ENCODE results near the gene MAPKAP1.

MAPKAP1 gene

GRCh38 chr9:125529589-125530515, 177.2 kb downstream of the MAPKAP1 start:
- DNase-seq: no peak

GRCh38 chr9:125529107-125529506, 177.9 kb downstream of the MAPKAP1 start:
- DNase-seq: no peak

GRCh38 chr9:125527471-125528002, 179.5 kb downstream of the MAPKAP1 start:
- no peak for DNase-seq

- no peak for DNase-seq
These were observed 180.9 kb downstream of the MAPKAP1 start for GRCh38 chr9:125525921-125526631.

GRCh38 chr9:125524583-125525355, 182.2 kb downstream of the MAPKAP1 start:
- no peak for DNase-seq

GRCh38 chr9:125523681-125524080, 183.3 kb downstream of the MAPKAP1 start:
- no peak for DNase-seq

- no peak for DNase-seq
These were observed 184.7 kb downstream of the MAPKAP1 start for GRCh38 chr9:125522328-125522725.

- no peak for DNase-seq
These were observed 185.3 kb downstream of the MAPKAP1 start for GRCh38 chr9:125521462-125522327.

GRCh38 chr9:125519734-125520133, 187.3 kb downstream of the MAPKAP1 start:
- DNase-seq: no peak

GRCh38 chr9:125517577-125517976, 189.4 kb downstream of the MAPKAP1 start:
- DNase-seq: no peak

GRCh38 chr9:125515983-125516940, 190.7 kb downstream of the MAPKAP1 start:
- DNase-seq: no peak

- DNase-seq: no peak
These were observed 191.7 kb downstream of the MAPKAP1 start for GRCh38 chr9:125515281-125515680.

GRCh38 chr9:125514468-125514867, 192.5 kb downstream of the MAPKAP1 start:
- DNase-seq: no peak

GRCh38 chr9:125513668-125514413, 193.2 kb downstream of the MAPKAP1 start:
- no peak for DNase-seq

GRCh38 chr9:125513303-125513667, 193.7 kb downstream of the MAPKAP1 start:
- no peak for DNase-seq

GRCh38 chr9:125511789-125512660, 195.0 kb downstream of the MAPKAP1 start:
- no peak for DNase-seq

- DNase-seq: no peak
These were observed 196.0 kb downstream of the MAPKAP1 start for GRCh38 chr9:125510980-125511379.

- no peak for DNase-seq
These were observed 197.5 kb downstream of the MAPKAP1 start for GRCh38 chr9:125509476-125509875.

GRCh38 chr9:125508249-125508648, 198.8 kb downstream of the MAPKAP1 start:
- no peak for DNase-seq
